ENCODE measurements around the gene SEMG1. TPM values are rescaled to one million over a fixed set of nuclear protein-coding genes. Genes with fewer than 3 reads are reported as not detected.

The SEMG1 gene
- total RNA-seq, 2 experiments from 2014 or later = not detected

DNA sequence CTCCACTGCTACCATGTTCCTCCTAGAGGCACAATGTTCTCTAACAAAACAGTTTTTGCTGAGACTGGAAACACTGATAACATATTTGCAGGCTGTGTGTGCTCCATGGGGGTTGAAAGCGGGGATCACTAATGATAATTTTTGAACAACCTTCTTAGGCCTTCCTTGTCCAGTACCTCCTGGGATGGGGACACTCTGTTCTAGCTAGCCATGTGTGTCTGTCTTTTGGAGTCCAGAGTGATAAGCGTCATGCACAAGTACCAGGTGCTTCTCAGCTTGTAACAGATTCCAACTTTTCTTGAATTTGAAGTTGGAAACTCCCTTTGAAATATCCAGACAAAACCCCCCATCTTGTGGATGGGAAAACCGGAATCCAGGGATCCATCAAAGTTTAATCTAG is 17.0 kb upstream of the SEMG1 start:
- no peak overlapping the region for H3K4me3 Mint-ChIP-seq

DNA sequence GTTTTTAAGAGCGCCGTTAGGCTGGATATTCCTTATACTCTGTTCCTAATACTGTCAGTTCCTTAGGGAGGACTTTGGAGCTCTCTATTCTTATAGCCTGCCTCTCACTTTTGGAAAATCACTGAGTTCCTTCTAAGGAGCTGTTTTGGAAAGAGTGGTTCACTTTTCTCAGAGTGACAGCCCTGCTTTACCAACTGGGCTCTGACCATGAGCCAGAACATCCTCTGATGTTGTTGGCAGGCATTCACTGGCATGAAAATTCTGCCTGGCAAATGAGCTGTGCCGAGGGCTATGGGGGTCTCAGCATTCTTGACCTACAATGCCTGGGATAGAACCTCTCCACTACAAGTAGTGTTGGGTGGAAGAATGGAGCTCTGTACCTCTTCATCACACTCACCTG is 14.9 kb upstream of the SEMG1 start:
- DNase-seq = no peak
- no peaks in the 10 kb centered on the region for H3K9me3 Mint-ChIP-seq
- CTCF ChIA-PET = interaction anchor here (0.7 to 1.7 kb wide), 2 partner anchors 12 to 92 kb away, joined by 3 to 4 read pairs; no protein-coding TSS in a partner anchor
- H3K4me1 Mint-ChIP-seq = no peaks in the 10 kb centered on the region
- no peak overlapping the region for H3K4me3 Mint-ChIP-seq
- peaks cover 20% of the 10 kb centered on the region for H3K27me3 Mint-ChIP-seq
- no peaks in the 10 kb centered on the region for H3K36me3 Mint-ChIP-seq (ENCODE audit: low read depth)
- no peak overlapping the region for H3K27ac Mint-ChIP-seq
- POLR2A ChIA-PET = no interaction called here

More for the DNA sequence above, 17.0 kb upstream of the SEMG1 start:
- POLR2A ChIA-PET = interaction anchor here (0.6 kb wide), 1 partner anchor 550 kb away, joined by 3 read pairs; no protein-coding TSS in a partner anchor
- CTCF ChIA-PET = interaction anchor here (0.7 to 0.8 kb wide), 2 partner anchors 9 to 18 kb away, joined by 3 to 4 read pairs; no protein-coding TSS in a partner anchor
- Mint-ChIP-seq H3K36me3 (ENCODE audit: low read depth) (no peaks in the 10 kb centered on the region), H3K27ac (no peak overlapping the region), H3K9me3 (no peaks in the 10 kb centered on the region), H3K27me3 (peaks cover 23% of the 10 kb centered on the region), H3K4me1 (no peaks in the 10 kb centered on the region)
- no peak for DNase-seq

GRCh38 chr20:45193331-45193730 is 13.5 kb upstream of the SEMG1 start:
- H3K4me3 Mint-ChIP-seq = no peak overlapping the region
- CTCF ChIA-PET = interaction anchor here (1.7 kb wide), 1 partner anchor 90 kb away, joined by 4 read pairs; no protein-coding TSS in a partner anchor
- H3K9me3 Mint-ChIP-seq = no peaks in the 10 kb centered on the region
- no peaks in the 10 kb centered on the region for H3K4me1 Mint-ChIP-seq
- H3K27me3 Mint-ChIP-seq = peaks cover 24% of the 10 kb centered on the region
- DNase-seq = no peak
- H3K27ac Mint-ChIP-seq = no peak overlapping the region
- H3K36me3 Mint-ChIP-seq (ENCODE audit: low read depth) = no peaks in the 10 kb centered on the region
- POLR2A ChIA-PET = no interaction called here

DNA sequence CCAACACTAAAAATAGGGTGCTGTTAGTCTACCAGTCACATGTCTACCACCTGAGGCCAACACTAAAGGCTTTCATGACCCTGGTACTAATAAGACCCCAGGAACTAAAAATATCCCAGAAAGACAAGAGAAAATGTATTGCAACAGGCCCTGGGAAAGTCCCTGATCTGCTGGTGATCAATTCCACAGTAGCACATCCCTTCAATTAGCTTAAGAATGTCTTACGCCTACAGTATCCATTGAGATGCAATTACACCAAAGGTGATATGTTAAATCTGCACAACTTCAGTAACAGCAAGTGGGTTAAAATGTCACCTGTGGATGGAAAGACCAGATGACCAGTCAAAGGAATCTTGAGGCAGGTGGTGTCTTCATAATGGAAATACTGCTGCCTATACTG is 3.1 kb downstream of the SEMG1 start:
- H3K36me3 Mint-ChIP-seq (ENCODE audit: low read depth) = no peaks in the 10 kb centered on the region
- ChIA-PET POLR2A (no interaction called here), CTCF (no interaction called here)
- no peak for DNase-seq
- no peak overlapping the region for H3K4me3 Mint-ChIP-seq
- no peaks in the 10 kb centered on the region for H3K9me3 Mint-ChIP-seq
- no peak overlapping the region for H3K27ac Mint-ChIP-seq
- peaks cover 37% of the 10 kb centered on the region for H3K27me3 Mint-ChIP-seq
- H3K4me1 Mint-ChIP-seq = no peaks in the 10 kb centered on the region

DNA sequence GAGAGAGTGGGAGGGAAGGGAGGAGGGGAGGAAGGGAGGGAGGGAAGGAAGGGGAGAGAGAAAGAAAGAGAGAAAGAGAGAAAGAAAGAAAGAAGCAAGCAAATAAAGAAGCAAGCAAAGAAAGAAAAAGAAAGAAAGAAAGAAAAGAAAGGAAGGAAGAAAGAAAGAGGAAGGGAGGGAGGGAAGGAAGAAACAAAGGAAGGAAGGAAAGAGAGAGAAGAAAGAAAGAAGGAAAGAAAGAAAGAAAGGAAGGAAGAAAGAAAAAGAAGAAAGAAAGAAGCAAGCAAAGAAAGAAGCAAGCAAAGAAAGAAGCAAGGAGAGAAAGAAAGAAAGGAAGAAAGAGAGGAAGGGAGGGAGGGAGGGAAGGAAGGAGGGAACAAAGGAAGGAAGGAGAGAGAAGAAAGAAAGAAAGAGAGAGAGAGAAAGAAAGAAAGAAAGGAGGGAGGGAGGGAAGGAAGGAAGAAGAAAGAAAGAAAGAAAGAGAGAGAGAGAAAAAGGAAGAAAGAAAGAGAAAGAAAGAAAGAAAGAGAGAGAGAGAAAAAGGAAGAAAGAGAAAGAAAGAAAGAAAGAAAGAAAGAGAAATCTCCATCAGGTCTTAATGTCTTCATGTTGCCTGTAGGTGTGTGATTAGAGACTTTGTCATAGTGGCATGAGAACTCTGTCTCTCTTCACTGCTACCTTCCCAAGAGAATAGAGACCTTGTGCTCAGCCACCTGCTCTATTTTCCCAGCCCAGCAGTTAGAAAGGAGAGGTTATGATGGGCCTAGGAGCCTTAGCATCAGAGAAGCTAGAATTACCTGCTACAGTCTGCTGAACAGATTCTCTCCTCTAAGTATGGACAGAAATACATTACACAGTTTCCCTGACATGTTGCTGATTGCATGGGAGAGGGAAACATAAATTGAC is 5.0 kb downstream of the SEMG1 start:
- H3K9me3 Mint-ChIP-seq = no peaks in the 10 kb centered on the region
- no peaks in the 10 kb centered on the region for H3K36me3 Mint-ChIP-seq (ENCODE audit: low read depth)
- POLR2A ChIA-PET = no interaction called here
- no peak overlapping the region for H3K27ac Mint-ChIP-seq
- CTCF ChIA-PET = no interaction called here
- H3K4me3 Mint-ChIP-seq = no peak overlapping the region
- DNase-seq = no peak
- H3K4me1 Mint-ChIP-seq = no peaks in the 10 kb centered on the region
- H3K27me3 Mint-ChIP-seq = peaks cover 28% of the 10 kb centered on the region

GRCh38 chr20:45212836-45213235 is 6.0 kb downstream of the SEMG1 start:
- H3K4me1 Mint-ChIP-seq = no peaks in the 10 kb centered on the region
- CTCF ChIA-PET = no interaction called here
- H3K36me3 Mint-ChIP-seq (ENCODE audit: low read depth) = no peaks in the 10 kb centered on the region
- H3K27ac Mint-ChIP-seq = no peak overlapping the region
- no peaks in the 10 kb centered on the region for H3K9me3 Mint-ChIP-seq
- H3K27me3 Mint-ChIP-seq = peaks cover 24% of the 10 kb centered on the region
- POLR2A ChIA-PET = no interaction called here
- no peak for DNase-seq
- H3K4me3 Mint-ChIP-seq = no peak overlapping the region

DNA sequence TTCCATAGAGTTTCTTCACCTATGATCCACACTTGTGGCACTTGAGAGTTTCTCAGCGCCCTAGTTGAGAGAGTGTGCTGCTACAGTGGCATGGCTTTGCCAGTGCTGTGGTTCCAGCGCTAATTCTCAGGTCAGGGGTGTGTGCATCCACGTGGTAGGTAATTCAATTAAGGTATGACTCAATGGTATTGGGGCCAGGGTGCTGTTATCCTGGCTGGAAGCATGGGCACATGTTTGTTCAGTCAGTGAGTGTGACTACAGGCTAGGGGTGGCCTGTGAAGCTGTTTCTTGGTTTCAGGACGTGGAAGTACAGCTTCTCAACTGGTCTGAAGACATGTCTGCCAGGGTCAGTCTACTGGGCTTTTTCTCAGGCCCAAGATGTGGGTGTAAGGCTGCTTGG is 11.3 kb downstream of the SEMG1 start:
- CTCF ChIA-PET = no interaction called here
- Mint-ChIP-seq H3K4me3 (no peak overlapping the region), H3K4me1 (no peaks in the 10 kb centered on the region), H3K9me3 (no peaks in the 10 kb centered on the region), H3K27me3 (peaks cover 28% of the 10 kb centered on the region), H3K36me3 (ENCODE audit: low read depth) (no peaks in the 10 kb centered on the region), H3K27ac (no peak overlapping the region)
- POLR2A ChIA-PET = no interaction called here
- no peak for DNase-seq

- POLR2A ChIA-PET = no interaction called here
These were observed 11.8 kb downstream of the SEMG1 start for GRCh38 chr20:45218636-45219035.

DNA sequence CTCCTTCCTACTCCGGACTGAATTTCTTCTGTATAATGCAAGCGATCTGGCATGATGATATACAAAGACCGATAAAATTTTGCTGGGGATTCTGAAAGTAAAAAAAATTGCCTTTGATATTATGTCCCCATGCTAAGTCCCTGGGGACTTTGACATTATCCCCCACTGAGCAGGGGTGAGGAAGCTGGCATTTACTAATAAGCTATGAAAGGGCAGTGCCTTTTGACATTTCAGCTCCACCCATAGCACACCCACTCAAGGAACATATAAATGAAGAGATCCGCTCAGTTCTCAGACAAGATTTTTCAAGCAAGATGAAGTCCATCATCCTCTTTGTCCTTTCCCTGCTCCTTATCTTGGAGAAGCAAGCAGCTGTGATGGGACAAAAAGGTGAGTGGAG is 14.2 kb downstream of the SEMG1 start, which contains the start of gene SEMG2:
Gene SEMG2 (plus strand): TSS at position 298 of the 400 bp plus-strand sequence. CDS start 17 bp downstream, at position 315.
- H3K36me3 Mint-ChIP-seq (ENCODE audit: low read depth) = no peaks in the 10 kb centered on the region
- no peaks in the 10 kb centered on the region for H3K9me3 Mint-ChIP-seq
- H3K27ac Mint-ChIP-seq = no peak within 1 kb of the TSS
- H3K4me1 Mint-ChIP-seq = no peaks in the 10 kb centered on the region
- no peak within 1 kb of the TSS for H3K4me3 Mint-ChIP-seq
- DNase-seq = no peak
- H3K27me3 Mint-ChIP-seq = peaks cover 23% of the 10 kb centered on the region
- ChIA-PET CTCF (no interaction called here), POLR2A (no interaction called here)

More at GRCh38 chr20:45218636-45219035, 11.8 kb downstream of the SEMG1 start:
- no peak for DNase-seq
- CTCF ChIA-PET = no interaction called here
- Mint-ChIP-seq H3K9me3 (no peaks in the 10 kb centered on the region), H3K27me3 (peaks cover 26% of the 10 kb centered on the region), H3K4me1 (no peaks in the 10 kb centered on the region), H3K36me3 (ENCODE audit: low read depth) (no peaks in the 10 kb centered on the region), H3K27ac (no peak overlapping the region), H3K4me3 (no peak overlapping the region)

DNA sequence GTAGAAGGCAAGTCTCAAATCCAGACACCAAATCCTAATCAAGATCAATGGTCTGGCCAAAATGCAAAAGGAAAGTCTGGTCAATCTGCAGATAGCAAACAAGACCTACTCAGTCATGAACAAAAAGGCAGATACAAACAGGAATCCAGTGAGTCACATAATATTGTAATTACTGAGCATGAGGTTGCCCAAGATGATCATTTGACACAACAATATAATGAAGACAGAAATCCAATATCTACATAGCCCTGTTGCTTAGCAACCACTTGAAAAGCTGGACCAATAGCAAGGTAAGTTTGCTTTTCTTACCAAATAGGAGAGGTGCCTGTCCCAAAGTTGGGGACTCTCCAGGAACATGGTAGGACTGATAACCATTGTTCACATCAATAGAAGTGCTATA is 16.3 kb downstream of the SEMG1 start:
- no peaks in the 10 kb centered on the region for H3K9me3 Mint-ChIP-seq
- H3K27me3 Mint-ChIP-seq = peaks cover 35% of the 10 kb centered on the region
- H3K27ac Mint-ChIP-seq = no peak overlapping the region
- POLR2A ChIA-PET = no interaction called here
- no peak overlapping the region for H3K4me3 Mint-ChIP-seq
- no peak for DNase-seq
- no peaks in the 10 kb centered on the region for H3K4me1 Mint-ChIP-seq
- no peaks in the 10 kb centered on the region for H3K36me3 Mint-ChIP-seq (ENCODE audit: low read depth)
- CTCF ChIA-PET = no interaction called here

DNA sequence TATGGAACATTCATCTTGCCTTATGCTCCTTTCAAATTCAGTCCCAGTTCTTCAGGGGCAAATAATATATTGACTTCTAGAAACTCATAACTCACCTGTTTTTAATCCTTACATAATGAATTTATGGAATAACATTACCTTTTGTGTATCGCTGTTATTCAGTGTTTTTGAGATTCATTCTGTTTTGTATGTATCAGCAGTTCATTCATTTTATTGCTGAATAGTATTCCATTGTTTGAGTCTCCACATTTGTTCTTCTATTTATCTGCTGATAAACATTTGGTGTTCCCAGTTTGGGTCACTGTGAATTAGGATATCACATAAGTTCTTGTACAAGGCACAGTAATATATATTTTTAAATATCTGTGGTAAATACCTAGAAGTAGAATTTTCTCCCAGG is 19.5 kb downstream of the SEMG1 start:
- H3K9me3 Mint-ChIP-seq = no peaks in the 10 kb centered on the region
- CTCF ChIA-PET = no interaction called here
- POLR2A ChIA-PET = no interaction called here
- H3K27ac Mint-ChIP-seq = no peak overlapping the region
- H3K36me3 Mint-ChIP-seq (ENCODE audit: low read depth) = no peaks in the 10 kb centered on the region
- H3K4me1 Mint-ChIP-seq = no peaks in the 10 kb centered on the region
- H3K27me3 Mint-ChIP-seq = peaks cover 35% of the 10 kb centered on the region
- no peak for DNase-seq
- no peak overlapping the region for H3K4me3 Mint-ChIP-seq

DNA sequence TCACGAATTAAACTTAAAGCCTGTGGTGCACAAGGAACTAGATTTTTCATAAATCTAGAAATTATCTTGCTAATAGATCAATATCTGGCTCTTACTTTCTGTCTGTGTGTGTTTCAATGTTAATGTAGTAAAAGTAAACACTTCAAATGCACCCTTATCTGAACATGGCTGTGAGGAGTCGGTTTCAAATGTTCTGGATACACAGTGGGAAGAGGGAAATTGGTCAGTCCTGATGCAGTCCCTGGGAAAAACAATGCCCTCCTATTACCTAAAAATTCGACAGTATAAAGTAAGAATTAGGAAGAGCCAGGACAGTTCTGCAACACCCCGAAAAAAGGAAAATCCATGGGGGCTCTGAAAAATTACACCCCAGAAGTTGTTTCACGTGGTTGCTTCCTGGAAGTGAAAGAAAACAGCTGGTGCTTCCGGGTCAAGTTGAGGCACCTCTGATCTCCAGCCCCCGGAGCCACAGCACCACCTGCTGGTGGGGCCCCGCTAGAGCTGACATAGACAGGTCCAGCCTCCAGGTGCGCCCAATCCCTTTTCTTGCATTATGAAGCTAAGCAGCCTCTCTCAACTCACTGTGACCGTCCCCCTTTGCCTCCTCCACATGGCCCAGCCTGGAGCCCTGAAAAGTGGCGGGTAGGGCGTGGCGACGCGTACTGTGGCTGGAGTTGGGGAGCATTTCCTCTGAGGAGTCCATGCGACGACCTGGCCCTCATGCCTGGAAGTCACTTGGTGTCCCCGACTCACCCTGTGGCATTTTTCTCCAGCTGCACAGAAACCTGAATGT is 22.6 kb downstream of the SEMG1 start:
- POLR2A ChIA-PET = no interaction called here

DNA sequence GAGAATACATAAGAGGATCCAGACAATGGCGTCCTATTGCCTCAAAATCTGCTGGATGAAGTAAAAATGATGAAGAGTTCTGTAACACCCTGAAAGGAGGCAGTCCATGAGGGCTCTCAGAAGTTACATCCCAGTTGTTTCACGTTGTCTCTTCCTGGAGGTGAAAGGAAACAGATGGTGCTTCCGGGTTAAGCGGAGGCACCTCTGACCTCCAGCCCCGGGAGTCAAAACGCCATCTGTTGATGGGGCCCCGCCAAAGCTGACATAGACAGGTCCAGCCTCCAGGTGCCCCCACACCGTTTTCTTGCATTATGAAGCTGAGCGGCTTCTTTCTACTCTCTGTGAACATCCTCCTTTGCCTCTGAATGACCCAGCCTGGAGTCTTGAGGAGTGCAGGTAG is 23.8 kb downstream of the SEMG1 start:
- DNase-seq = no peak
- Mint-ChIP-seq H3K9me3 (no peaks in the 10 kb centered on the region), H3K36me3 (ENCODE audit: low read depth) (no peaks in the 10 kb centered on the region), H3K4me3 (no peak overlapping the region), H3K27me3 (peaks cover 30% of the 10 kb centered on the region), H3K4me1 (no peaks in the 10 kb centered on the region), H3K27ac (no peak overlapping the region)
- CTCF ChIA-PET = no interaction called here
- POLR2A ChIA-PET = no interaction called here

More for the DNA sequence above, 22.6 kb downstream of the SEMG1 start:
- no peaks in the 10 kb centered on the region for H3K9me3 Mint-ChIP-seq
- no peak overlapping the region for H3K27ac Mint-ChIP-seq
- no peaks in the 10 kb centered on the region for H3K4me1 Mint-ChIP-seq
- peaks cover 33% of the 10 kb centered on the region for H3K27me3 Mint-ChIP-seq
- H3K36me3 Mint-ChIP-seq (ENCODE audit: low read depth) = no peaks in the 10 kb centered on the region
- H3K4me3 Mint-ChIP-seq = no peak overlapping the region
- CTCF ChIA-PET = no interaction called here
- DNase-seq = peak; percentile 50

Measured in activated CD4-positive, alpha-beta T cell treated with anti-CD3 and anti-CD28 coated beads, Interleukin-2, amount 10 ng/mL, durations not matched to agents 7 days and 5 days (primary cell).